ENCODE measurements around the gene ASPG.
"Not testable (repeated sequence)": the region's sequence is repeated elsewhere in the genome, so short reads cannot be mapped to it uniquely, and the experiment has no call there.

ASPG gene

GRCh38 chr14:104151566-104152245 is 66.2 kb downstream of the ASPG start (continued):
- TF ChIP-seq, protein P1, sequence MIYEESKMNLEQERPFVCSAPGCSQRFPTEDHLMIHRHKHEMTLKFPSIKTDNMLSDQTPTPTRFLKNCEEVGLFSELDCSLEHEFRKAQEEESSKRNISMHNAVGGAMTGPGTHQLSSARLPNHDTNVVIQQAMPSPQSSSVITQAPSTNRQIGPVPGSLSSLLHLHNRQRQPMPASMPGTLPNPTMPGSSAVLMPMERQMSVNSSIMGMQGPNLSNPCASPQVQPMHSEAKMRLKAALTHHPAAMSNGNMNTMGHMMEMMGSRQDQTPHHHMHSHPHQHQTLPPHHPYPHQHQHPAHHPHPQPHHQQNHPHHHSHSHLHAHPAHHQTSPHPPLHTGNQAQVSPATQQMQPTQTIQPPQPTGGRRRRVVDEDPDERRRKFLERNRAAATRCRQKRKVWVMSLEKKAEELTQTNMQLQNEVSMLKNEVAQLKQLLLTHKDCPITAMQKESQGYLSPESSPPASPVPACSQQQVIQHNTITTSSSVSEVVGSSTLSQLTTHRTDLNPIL (CRISPR knock-in tag; IDR thresholded peaks at IDR 0.05; ENCODE audit: low read depth) = no peak
- TF ChIP-seq PPARA (CRISPR knock-in tag; IDR thresholded peaks at IDR 0.05; ENCODE audit: borderline replicate concordance) = no peak

DNA sequence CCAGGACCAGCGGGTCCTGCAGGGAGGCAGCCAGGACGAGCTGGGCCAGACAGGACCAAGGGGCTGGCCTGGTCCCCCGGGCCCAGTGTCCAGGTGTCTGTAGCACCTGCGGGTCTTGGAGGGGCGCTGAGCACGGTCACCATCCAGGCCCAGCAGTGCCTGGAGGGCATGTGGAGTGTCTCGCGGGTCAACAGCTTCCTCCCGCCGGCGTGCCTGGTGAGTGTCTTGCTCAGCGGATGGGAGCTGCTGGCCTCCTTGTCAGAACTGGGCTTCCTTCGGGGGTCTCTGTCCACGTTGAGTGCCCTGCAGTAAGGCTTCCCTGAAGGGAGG is 66.7 kb downstream of the ASPG start:
- ATAC-seq = no peak
- TF ChIP-seq CSDC2 (CRISPR knock-in tag; IDR thresholded peaks at IDR 0.05) (no peak), TCF4 (CRISPR knock-in tag; IDR thresholded peaks at IDR 0.05; ENCODE audit: borderline replicate concordance) (no peak), ESRRG (CRISPR knock-in tag; IDR thresholded peaks at IDR 0.05) (no peak), ZNF8 (CRISPR knock-in tag; IDR thresholded peaks at IDR 0.05) (no peak), ZFP3 (CRISPR knock-in tag; IDR thresholded peaks at IDR 0.05) (no peak), CSRNP3 (CRISPR knock-in tag; IDR thresholded peaks at IDR 0.05) (no peak), PPARA (CRISPR knock-in tag; IDR thresholded peaks at IDR 0.05; ENCODE audit: borderline replicate concordance) (no peak), GLIS3 (CRISPR knock-in tag; IDR thresholded peaks at IDR 0.05) (no peak), SNAI2 (CRISPR knock-in tag; IDR thresholded peaks at IDR 0.05) (no peak), ARNTL (CRISPR knock-in tag; IDR thresholded peaks at IDR 0.05; ENCODE audit: borderline replicate concordance, low read depth) (no peak), ZNF565 (CRISPR knock-in tag; conservative IDR thresholded peaks at IDR 0.05; ENCODE audit: low read depth) (no peak)
- TF ChIP-seq, protein P1 (CRISPR knock-in tag; IDR thresholded peaks at IDR 0.05; ENCODE audit: low read depth) = no peak

DNA sequence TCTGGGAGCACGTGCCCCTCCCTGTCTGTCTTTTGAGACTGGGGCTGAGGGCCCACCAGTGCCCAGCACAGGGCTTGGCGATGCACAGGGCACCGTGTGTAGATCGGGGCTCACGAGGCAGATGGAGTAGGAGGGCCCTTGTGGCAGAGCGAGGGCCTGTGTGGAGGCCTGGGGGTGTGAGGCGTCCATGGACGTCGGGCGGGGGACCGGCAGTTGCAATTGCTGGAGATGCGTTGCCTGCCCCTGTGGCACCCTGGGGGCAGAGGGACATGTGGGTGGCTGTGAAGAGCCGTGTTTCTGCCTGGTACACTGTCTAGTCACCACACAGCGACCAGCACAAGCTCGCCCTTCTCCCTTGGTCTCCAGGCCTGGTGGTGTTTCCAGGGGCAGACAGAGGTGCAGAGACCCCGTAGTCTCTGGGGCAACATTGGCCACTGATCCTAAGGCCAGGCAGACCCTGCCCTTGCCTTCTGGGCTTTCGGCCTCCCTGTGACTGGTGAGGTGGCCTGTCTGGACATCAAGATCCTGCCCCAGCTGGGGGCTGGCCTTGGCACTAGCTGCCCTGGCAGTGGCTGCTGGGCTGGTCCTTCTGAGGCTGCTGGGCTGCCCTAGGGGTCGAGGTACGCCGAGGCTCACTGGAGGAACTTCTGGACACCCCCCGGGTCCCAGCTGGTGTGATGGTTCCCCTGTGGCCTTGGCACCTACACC is 67.3 kb downstream of the ASPG start:
- ATAC-seq = no peak
- TF ChIP-seq ZNF8 (CRISPR knock-in tag; IDR thresholded peaks at IDR 0.05) (no peak), TCF4 (CRISPR knock-in tag; IDR thresholded peaks at IDR 0.05; ENCODE audit: borderline replicate concordance) (no peak), CSRNP3 (CRISPR knock-in tag; IDR thresholded peaks at IDR 0.05) (no peak), GLIS3 (CRISPR knock-in tag; IDR thresholded peaks at IDR 0.05) (no peak), BACH2 (CRISPR knock-in tag; IDR thresholded peaks at IDR 0.05; ENCODE audit: borderline replicate concordance) (no peak), OSR1 (CRISPR knock-in tag; IDR thresholded peaks at IDR 0.05) (no peak), RARB (CRISPR knock-in tag; IDR thresholded peaks at IDR 0.05) (no peak), SNAI2 (CRISPR knock-in tag; IDR thresholded peaks at IDR 0.05) (no peak), ARNTL (CRISPR knock-in tag; IDR thresholded peaks at IDR 0.05; ENCODE audit: borderline replicate concordance, low read depth) (no peak), ZNF70 (CRISPR knock-in tag; IDR thresholded peaks at IDR 0.05) (no peak), CSDC2 (CRISPR knock-in tag; IDR thresholded peaks at IDR 0.05) (no peak), PPARA (CRISPR knock-in tag; IDR thresholded peaks at IDR 0.05; ENCODE audit: borderline replicate concordance) (no peak), ESRRG (CRISPR knock-in tag; IDR thresholded peaks at IDR 0.05) (no peak), ISL1 (CRISPR knock-in tag; IDR thresholded peaks at IDR 0.05) (no peak), ZFP30 (CRISPR knock-in tag; IDR thresholded peaks at IDR 0.05) (no peak), TSHZ2 (CRISPR knock-in tag; IDR thresholded peaks at IDR 0.05) (no peak)
- TF ChIP-seq, protein P2, sequence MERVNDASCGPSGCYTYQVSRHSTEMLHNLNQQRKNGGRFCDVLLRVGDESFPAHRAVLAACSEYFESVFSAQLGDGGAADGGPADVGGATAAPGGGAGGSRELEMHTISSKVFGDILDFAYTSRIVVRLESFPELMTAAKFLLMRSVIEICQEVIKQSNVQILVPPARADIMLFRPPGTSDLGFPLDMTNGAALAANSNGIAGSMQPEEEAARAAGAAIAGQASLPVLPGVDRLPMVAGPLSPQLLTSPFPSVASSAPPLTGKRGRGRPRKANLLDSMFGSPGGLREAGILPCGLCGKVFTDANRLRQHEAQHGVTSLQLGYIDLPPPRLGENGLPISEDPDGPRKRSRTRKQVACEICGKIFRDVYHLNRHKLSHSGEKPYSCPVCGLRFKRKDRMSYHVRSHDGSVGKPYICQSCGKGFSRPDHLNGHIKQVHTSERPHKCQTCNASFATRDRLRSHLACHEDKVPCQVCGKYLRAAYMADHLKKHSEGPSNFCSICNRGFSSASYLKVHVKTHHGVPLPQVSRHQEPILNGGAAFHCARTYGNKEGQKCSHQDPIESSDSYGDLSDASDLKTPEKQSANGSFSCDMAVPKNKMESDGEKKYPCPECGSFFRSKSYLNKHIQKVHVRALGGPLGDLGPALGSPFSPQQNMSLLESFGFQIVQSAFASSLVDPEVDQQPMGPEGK (CRISPR knock-in tag; IDR thresholded peaks at IDR 0.05; ENCODE audit: borderline replicate concordance) = no peak
- TF ChIP-seq, protein P3, sequence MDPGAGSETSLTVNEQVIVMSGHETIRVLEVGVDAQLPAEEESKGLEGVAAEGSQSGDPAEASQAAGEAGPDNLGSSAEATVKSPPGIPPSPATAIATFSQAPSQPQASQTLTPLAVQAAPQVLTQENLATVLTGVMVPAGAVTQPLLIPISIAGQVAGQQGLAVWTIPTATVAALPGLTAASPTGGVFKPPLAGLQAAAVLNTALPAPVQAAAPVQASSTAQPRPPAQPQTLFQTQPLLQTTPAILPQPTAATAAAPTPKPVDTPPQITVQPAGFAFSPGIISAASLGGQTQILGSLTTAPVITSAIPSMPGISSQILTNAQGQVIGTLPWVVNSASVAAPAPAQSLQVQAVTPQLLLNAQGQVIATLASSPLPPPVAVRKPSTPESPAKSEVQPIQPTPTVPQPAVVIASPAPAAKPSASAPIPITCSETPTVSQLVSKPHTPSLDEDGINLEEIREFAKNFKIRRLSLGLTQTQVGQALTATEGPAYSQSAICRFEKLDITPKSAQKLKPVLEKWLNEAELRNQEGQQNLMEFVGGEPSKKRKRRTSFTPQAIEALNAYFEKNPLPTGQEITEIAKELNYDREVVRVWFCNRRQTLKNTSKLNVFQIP (CRISPR knock-in tag; IDR thresholded peaks at IDR 0.05; ENCODE audit: borderline replicate concordance, low read depth) = no peak
- TF ChIP-seq, protein P1 (CRISPR knock-in tag; IDR thresholded peaks at IDR 0.05; ENCODE audit: low read depth) = no peak

DNA sequence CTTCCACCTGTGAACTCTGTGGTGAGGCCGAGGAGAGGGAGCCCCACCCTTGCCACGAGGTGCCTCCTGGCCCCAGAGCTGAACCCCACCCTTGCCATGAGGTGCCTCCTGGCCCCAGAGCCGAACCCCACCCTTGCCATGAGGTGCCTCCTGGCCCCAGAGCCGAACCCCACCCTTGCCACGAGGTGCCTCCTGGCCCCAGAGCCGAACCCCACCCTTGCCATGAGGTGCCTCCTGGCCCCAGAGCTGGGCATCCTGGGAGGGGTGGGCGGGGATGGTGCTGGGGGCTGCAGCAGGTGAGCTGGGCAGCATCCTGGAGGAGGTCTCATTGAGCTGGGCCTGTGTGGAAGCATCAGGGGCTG is 67.9 kb downstream of the ASPG start:
- not testable (repeated sequence) for ATAC-seq
